ENCODE measurements around the gene RHCG.

Gene RHCG

DNA sequence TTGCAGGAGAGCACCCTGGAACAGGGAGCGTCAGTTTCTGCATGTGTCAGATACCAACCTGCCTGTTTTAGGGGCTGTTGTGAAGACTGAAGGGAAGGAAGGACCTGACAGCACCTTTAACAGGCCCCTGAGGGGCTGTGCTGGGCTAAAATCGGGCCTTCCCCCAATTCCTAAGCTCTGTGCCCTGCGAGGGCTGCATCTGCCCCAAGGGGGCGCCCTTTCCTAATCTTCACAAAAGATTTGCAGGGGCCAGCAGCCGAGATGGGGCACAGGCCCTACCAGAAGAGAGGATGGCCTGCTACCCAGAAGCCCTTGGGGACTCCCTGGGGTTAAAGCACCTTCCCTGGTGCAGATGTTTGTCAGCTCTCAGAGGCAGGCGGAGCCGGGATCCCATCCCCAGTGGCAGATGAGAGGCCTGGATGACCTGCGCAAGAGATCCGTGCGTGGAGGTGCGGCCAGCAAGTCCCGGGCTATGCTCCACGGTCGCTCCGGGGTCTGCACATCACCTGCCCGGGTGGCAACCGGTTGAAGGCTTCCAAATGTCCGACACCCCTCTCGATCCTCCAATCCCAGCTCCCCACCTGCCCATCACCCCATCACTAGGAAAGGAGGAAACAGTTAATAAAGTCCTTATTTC lies 53.6 kb downstream of the RHCG start:
- DNase-seq = peak; percentile 20 to 75

DNA sequence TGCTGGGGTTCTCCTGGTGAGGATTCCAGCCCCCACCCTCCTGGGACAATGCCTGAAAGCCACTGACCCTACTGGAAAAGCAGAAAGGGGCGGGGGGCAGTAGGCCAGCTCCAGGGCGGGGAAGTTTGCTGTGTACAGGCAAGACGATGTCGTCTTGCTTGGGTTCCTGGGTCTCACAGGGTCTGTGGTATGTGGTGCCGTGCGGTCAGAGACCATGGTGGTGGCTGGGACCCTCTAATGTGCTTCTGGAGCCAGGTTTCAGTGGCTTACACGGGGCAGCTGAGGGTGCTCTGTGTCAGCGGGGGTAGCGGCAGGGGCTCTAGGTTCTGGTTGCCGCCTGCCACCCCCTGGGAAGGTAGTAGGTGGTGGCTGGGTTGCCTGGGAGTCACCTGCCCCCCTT lies 54.2 kb downstream of the RHCG start:
- no peak for DNase-seq

DNA sequence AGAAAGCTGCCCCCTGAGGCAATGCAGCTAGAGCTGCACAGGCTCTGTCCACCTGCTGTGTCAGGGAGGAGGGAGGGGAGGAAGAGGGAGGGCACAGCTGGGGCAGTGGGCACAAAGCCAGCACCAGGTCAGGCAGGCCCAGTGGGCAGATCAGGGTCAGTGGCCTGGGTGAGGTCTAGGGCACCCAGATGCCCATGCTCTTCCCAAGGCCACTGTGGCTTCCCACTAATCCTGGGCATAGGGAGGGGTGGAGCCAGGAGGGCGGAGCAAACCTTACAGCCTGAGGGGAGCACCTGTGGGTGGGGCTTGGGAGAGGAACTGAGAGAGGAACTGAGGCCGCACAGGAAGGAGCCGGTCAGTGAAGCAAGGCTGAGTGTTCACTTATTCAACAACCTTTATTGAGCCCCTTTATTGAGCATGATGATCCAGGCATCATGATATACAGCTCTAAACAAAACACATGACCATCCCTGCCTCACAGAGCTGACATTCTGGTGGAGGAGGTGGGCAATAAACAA lies 55.0 kb downstream of the RHCG start:
- DNase-seq = peak; percentile 17 to 32

DNA sequence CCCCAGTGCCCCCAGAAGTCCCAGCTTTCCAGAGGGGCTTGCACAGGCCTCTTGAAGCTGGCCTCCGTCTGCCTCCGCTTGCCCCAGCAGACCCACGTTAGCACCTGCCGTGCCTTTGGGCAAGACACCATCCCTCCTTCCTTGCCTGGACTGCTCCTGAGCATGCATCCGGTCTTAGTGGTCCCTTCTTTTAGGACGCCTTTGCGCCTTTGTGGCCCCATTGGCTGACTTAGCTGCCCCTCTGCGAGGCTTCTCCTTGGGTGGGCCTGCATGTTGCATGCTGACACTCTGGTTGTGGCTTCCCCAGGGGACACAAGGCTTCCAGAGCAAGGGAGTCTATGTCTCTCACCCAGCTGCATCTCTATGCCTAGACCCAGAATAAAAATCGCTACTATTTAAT lies 56.6 kb downstream of the RHCG start:
- no peak for DNase-seq

DNA sequence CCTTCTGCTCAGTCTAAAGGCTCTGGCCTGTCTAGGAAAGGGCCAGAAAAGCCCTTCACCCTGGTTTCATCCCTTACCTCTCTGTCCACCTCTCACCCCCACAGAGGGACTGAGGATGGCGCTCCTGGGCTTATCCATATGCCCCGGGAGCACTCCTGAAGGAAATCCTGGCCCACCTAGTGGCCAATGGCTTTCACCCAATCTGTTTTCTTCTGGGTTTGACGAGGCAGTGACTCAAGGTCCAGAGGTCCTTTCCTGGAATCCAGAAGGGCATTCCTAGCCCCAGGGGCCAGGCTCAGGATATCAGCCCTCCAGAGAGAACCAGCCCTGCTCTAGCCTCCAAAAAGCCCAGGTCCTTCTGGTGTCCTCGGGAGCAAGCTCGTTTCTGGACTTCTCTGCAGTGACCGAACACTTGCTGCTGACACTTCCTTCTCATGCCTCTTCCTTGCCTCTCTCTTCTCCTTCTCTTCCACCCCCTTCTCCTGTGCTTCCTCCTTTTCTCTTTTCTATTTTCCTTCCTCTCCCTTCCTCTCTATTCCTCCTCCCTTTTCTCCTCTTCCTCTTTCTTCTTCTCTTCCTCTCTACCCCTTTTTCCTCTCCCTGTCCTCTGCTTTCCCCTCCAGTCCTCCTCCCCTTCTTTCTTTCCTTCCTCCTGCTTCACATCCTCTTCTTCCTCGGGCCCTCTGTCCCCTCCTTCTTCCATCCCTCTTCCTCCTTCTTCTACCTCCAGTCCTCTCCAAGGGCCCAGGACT lies 59.6 kb downstream of the RHCG start:
- DNase-seq = no peak

DNA sequence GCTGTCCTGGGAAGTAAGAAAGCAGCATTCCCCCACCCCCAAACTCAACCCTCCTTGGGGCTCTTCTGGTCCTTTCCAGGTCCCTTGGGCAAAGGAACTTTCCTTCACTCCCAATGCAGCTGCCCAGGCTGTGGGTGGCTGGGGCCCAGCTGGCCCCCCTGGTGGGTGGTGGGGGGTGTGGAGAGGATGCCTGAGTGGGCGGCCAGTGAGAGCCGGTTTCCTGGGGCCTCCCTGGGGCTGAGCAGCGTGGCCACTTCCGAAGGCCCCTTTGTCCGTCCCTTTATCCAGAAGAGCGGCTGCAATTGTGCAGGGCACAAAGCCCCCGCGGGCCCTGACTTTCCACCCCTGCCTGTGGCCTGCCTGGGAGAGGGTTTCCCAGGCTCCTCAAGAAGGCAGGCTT lies 61.0 kb downstream of the RHCG start:
- DNase-seq = no peak

DNA sequence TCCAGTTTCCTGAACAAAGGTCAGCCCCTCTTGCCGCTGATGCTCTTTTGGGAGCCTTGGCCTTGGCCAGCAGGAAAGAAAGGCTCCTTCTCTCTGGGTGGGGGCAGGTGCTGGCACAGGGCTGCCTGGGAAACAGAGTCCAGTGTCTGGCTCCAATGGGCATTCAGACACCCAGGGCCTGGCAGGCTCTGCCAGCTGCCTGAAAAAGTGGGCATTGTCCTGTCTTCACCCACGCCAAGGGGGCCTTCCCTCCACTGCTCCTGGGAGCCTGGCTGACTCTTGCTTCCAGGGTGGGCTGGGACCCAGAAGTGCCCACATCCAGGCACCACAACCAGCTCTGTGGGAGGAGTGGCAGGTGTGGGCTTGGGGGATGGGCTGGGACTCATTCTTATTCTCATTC lies 62.7 kb downstream of the RHCG start:
- no peak for DNase-seq

DNA sequence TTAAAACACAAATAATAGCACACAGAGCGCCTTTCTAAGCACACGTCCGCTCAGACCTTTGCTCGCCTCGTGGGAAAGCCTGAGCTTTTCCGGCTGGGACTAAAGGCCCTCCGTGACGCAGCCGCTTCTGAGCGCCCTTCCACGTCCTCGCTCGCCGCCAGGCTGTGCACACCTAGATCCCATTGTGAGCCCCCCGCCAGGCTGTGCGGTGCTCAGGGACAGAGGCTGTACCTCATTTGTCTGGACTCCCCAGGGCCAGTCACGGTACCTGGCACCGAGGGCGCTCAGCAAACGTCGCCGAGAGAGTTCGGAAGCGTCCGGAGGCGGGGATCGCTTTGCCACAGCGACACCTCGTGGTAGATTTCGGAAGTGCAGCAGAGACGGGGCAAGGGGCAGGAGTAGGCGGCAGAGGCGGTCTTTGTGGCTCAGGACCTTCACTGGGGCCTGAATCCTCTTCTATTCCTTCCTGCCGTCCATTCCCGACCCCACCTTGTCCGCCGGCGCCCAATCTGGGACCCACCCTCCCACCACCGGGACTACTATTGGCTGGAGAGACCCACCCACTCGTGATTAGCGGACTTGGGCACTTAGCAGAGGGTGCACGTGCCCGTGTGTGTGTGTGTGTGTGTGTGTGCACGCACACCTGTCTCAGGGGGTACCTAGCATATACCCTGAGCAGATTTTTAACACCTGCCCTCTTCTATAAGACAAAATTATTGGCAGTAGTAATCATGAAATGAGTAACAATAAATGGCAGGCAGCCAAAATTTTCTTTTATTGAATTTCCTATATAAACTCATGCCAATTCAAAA lies 65.6 kb downstream of the RHCG start:
- DNase-seq = peak; percentile 48 to 97

DNA sequence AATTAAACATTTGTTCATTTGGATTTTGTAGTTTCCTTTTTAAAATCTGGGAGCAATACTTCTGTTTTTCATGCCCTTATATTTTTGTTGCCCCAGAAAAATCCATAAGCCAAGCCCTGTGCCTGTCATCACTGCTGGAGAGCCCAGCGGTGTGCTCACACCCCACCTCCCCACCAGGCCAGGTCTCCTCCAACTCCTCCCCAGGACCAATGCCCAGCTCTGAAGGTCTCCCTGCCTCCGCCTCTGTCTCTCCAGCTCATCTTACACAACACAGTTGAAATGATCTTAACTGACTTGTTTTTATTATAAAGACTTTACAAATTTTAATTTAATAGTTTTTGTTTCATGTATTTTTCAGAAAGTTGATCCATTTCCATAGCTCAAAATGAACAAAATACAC lies 66.4 kb downstream of the RHCG start:
- no peak for DNase-seq

DNA sequence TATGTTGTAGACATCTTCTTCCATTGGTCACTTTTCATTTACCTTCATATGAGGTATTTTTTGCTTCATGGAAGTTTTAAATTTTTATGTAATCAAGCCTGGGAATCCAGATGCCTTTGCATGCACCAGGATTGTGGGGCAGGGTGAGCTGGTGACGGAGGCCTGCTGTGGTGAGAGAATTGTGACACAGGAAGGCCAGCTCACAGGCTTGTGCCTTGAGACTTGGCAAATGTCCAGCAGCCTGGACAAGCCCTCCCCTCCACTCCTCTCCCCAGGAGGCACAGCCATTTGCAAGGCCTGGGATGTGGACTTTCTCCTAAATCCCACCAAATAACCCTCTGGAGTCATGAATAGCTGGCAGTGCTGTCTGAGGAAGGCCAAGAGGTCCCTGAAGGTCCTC lies 67.4 kb downstream of the RHCG start:
- DNase-seq = peak; percentile 13 to 42

DNA sequence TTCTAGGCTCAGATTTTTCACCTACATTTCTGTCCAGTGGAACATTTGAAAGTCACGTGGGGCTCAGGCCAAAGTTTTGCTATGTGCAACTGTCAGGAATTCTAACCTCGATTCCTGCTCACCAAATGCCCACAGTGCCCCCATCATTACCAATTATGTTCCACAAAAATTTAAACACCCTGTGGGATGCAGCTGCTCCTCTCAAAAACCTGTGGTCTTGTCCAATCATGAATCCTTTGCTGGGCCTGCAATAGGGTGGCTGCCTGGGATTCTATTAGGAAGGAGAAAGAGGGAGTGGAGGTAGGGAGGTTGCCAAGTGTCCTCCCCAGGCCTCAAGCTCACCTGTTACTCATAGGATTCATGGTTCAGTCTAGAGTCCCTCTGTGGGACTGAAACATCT lies 68.1 kb downstream of the RHCG start:
- no peak for DNase-seq

DNA sequence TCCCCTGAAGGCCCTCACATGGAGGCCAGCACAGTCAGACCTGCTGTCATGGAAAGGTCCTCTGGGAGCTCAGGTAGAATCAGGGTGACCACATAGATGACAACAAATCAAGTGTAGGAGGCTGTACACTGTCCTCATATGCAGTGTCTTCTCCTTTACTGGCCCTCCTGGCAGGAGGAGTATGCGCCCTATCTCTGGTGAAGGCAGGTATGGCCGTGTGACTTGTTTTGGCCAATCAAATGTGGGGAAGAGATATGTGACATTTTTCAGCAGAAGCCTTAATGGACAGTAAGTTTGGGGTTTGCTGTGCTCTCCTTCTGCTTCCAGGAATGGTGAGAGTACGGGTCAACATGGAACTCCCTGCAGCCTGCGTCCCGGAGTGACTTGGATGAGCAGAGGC lies 69.9 kb downstream of the RHCG start:
- no peak for DNase-seq

DNA sequence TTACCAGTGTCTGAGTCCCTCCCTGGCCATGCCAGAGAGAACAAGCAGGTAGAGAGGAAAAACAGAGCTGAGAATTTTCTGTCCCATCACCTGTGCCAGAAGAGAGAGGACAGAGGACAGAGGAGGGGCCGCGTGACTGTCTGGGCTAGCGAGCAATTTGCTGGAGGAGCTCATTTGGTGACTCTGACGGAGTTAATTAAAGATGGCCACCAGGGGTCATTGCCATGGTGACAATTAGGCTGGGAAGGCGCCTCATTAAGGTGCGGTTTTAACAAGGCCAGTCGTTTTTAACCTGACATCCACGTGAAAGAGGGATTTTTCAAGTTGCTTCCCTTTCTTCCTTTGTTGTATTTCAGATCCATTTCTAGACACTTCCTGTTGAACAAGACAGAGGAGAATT lies 72.4 kb downstream of the RHCG start:
- no peak for DNase-seq

All from inflammatory macrophage treated with lipopolysaccharide for 1 hour (primary cell).